Rectal smooth muscle tissue (tissue), 1 donor: ENCODE data around the gene PADI6.
"Not testable (repeated sequence)": the region's sequence is repeated elsewhere in the genome, so short reads cannot be mapped to it uniquely, and the experiment has no call there.

Source experiments
- H3K27ac ChIP-seq: one replicate; pipeline ENCODE4 v1.7.0; 2013; ENCODE audit warnings: low read depth, low read length, inconsistent platforms
- H3K27me3 ChIP-seq: one replicate; pipeline ENCODE4 v1.7.0; 2013; ENCODE audit warnings: low read length; ENCODE audit not compliant: control insufficient read depth, insufficient read depth
- H3K36me3 ChIP-seq: one replicate; pipeline ENCODE4 v1.7.0; 2013; ENCODE audit warnings: low read length; ENCODE audit not compliant: control insufficient read depth, insufficient read depth
- H3K4me1 ChIP-seq: one replicate; pipeline ENCODE4 v1.7.0; 2013; ENCODE audit warnings: low read length; ENCODE audit not compliant: control insufficient read depth, insufficient read depth
- H3K4me3 ChIP-seq: one replicate; pipeline ENCODE4 v1.7.0; 2013; ENCODE audit warnings: low read length
- H3K9ac ChIP-seq: one replicate; pipeline ENCODE4 v1.7.0; 2013; ENCODE audit warnings: low read length

The PADI6 gene

DNA sequence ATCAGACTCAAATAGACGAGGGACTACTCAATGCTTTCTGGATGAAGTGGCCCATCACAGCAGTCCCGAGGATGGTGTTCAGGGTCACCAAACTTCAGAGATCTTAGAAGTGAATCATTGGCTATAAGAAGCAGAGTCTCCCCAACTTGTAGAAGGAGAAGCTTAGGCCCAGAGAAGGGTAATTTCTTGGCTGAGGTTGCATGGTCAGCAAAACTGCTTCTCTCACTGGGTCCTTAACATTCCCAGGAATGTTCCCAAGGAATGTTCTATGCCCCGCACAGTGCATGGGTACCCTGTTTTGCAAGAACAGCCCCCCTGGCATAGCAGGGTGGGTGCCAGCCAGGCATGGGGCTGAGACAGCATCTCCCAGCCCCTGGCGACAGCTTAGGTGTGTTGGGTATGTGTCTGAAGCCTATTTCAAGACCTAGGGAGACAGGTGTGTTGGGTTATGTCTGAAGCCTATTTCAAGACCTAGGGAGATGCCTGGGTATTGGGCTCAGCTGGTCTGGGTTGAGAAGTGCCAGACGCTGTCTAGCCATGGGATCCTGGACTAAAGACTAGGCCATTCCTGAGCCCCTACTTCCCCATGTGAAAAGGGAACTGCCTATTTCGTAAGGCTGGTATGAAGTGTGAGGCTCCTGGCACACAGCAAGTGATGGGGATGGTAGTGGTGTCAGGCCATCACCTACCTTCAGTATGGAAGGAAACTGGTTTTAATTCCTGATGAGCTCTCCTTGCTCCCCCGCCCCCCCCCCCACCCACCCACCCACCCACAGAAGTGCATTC is 26.1 kb downstream of the PADI6 start:
- H3K9ac ChIP-seq = no peak overlapping the region
- H3K4me3 ChIP-seq = no peak overlapping the region
- no peaks in the 10 kb centered on the region for H3K36me3 ChIP-seq
- no peak overlapping the region for H3K27ac ChIP-seq
- H3K4me1 ChIP-seq = no peaks in the 10 kb centered on the region
- no peaks in the 10 kb centered on the region for H3K27me3 ChIP-seq

DNA sequence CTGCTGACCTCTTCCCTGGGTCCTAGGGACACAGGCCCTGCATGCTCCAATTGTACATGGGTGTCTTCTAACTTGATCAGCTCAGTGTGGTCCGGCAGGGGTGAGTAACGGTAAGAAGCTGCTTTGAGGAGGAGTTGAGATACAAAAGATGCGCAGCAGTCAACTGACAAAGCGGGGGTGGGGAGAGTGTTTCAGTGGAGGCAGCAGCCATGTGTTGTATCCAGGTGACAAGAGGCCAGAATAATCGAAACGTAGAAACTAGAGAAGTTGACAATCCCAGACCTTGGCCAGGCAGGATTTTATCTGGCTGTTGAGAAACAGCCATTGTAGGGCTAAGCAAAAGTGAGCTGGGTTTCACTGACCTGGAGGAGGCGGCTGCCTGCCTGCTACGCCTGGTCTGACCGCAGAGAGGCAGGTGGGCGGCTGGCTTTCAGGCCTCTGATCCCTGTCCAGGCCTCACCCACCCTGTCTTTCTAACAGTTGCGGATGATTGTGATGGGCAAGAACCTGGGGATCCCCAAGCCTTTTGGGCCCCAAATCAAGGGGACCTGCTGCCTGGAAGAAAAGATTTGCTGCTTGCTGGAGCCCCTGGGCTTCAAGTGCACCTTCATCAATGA is 28.8 kb downstream of the PADI6 start:
- H3K36me3 ChIP-seq = no peaks in the 10 kb centered on the region
- H3K27ac ChIP-seq = no peak overlapping the region

DNA sequence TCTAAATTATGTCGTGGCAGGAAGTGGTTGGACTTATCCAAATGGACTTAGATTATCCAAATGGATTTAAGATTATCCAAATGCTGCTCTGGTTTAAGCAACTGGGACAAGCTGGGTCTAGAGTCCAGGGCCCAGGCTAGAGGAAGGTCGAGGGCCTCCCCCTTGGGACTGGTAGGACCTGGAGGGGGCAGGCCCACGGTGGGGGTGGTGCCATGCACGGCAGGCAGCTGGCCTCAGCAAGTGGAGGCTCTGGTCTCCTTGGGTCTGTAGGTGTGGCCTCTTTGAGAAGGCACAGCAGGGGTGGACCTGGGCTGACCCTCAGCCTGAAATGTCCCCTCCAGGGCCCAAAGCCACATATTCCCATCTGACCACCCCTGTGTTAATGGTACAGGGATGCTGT is 29.8 kb downstream of the PADI6 start:
- Histone ChIP-seq H3K4me3 (no peak overlapping the region), H3K27ac (no peak overlapping the region), H3K27me3 (no peaks in the 10 kb centered on the region), H3K9ac (no peak overlapping the region), H3K4me1 (no peaks in the 10 kb centered on the region), H3K36me3 (no peaks in the 10 kb centered on the region)

More for the DNA sequence above, 28.8 kb downstream of the PADI6 start:
- H3K27me3 ChIP-seq = no peaks in the 10 kb centered on the region
- no peak overlapping the region for H3K4me3 ChIP-seq
- no peak overlapping the region for H3K9ac ChIP-seq
- H3K4me1 ChIP-seq = no peaks in the 10 kb centered on the region

DNA sequence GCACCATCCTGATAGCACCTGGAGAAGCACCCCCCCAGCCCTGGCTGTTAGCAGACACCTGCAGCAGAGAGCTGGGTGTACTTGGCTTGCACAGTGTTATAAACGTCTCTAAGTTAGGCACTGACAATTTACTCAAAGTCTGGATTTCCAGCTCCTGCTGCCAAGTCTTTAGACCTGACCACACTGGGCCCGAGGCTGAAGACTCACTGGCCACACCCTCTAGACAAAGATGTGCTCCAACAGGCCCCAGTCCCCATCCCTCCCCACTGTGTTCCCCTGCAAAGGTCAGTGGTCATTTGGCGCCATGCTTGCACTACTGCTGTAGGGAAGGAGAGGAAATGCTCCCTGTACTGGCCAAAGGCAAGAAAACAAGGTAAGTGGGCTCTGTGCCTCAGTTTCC is 31.1 kb downstream of the PADI6 start:
- H3K27ac ChIP-seq = no peak overlapping the region
- H3K4me3 ChIP-seq = no peak overlapping the region
- H3K36me3 ChIP-seq = peaks cover under 1% of the 10 kb centered on the region
- no peaks in the 10 kb centered on the region for H3K4me1 ChIP-seq
- no peak overlapping the region for H3K9ac ChIP-seq
- no peaks in the 10 kb centered on the region for H3K27me3 ChIP-seq

DNA sequence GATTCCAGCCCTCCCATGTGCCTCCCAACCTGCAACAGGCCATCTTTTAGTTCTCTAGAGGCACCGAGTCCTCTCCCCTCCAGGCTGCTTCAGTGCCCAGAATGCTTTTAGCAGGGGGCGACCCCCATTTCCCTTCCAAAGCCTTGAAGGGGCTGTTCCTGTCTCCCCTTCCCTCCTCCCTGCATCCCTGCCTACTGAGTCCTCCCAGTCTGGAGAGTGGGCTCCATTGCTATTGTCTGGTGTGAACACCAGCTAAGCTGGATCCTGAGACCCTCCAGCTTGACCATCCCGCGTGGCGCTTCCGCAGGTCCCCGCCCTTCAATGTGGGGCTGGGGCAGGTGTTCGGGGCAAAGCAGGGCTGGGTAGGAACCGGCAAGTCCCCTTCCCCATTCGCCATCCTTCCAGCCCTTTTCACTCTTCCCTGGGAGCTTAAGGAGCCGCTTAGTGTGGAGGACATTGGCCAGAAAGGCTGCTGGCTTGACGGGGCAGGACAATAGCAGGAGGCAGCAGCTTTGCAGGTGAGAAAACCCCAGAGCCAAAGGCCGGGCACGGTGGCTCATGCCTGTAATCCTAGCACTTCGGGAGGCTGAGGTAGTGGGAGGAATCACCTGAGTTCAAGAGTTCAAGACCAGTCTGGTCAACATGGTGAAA is 32.2 kb downstream of the PADI6 start:
- no peak overlapping the region for H3K4me3 ChIP-seq
- peaks cover 7% of the 10 kb centered on the region for H3K36me3 ChIP-seq
- H3K9ac ChIP-seq = no peak overlapping the region
- H3K27ac ChIP-seq = no peak overlapping the region
- H3K4me1 ChIP-seq = no peaks in the 10 kb centered on the region
- no peaks in the 10 kb centered on the region for H3K27me3 ChIP-seq

DNA sequence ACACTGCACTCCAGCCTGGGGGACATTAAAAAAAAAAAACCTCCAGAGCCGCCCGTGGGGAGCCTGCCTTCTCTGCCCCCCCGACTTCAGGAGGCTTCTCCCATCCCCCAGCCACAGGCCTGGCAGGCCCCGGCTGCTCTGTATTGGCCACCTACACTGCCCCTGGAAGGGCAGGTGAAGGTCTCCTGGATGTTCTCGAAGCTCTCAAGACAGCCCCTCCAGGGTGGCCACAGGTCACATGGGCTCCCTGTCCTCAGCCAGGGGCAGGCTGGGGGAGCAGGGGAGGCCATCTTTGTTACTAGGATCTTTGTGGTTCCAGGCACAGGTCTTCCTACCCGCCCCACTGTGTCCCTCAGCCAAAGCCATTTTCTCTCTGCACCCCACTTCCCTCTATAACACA is 32.8 kb downstream of the PADI6 start:
- Histone ChIP-seq H3K27me3 (no peaks in the 10 kb centered on the region), H3K36me3 (peaks cover 14% of the 10 kb centered on the region), H3K27ac (no peak overlapping the region), H3K4me3 (no peak overlapping the region), H3K9ac (no peak overlapping the region), H3K4me1 (no peaks in the 10 kb centered on the region)

DNA sequence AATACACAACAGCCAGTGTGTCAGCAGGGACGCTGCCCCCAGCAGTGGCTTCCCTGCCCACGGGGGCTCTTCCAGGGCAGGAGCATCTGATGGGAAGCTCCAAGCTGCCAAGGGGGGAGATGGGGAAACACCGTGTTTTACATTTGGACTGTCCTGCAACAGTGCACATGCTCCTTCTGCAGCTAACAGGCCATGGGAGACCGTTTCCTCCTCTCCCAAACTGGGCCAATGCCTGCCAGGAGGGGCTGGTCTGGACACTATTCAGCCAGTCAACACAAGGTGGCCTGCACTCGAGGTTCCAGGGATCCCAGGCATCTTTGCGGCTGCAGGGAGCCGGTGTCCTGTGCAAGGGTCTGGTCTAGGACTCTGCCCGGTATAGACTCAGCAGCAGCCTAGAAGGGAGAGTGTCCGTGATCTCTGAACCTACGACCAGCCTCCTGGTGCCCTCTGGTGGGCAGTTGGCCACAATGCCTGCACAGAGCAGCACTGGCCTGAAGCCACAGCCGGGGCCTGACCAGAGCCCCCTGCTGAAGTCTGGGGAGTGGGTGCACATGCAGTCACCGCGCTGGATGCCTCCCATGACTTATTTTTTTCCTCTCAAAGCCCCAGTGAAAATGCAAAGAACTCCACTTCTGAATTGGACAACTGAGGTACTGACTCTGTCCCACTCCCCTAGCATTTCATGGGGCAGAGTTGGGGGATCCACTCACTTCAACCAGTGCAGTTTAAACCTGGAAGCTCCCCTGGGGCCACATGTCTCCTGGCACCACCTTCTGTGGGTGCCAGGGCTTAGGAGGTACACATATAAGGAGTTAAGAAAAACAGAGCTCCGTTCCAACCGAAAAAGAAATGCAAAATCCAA is 34.1 kb downstream of the PADI6 start:
- no peaks in the 10 kb centered on the region for H3K4me1 ChIP-seq
- H3K4me3 ChIP-seq = no peak overlapping the region
- no peaks in the 10 kb centered on the region for H3K27me3 ChIP-seq
- no peak overlapping the region for H3K27ac ChIP-seq
- H3K9ac ChIP-seq = no peak overlapping the region
- peaks cover 22% of the 10 kb centered on the region for H3K36me3 ChIP-seq

DNA sequence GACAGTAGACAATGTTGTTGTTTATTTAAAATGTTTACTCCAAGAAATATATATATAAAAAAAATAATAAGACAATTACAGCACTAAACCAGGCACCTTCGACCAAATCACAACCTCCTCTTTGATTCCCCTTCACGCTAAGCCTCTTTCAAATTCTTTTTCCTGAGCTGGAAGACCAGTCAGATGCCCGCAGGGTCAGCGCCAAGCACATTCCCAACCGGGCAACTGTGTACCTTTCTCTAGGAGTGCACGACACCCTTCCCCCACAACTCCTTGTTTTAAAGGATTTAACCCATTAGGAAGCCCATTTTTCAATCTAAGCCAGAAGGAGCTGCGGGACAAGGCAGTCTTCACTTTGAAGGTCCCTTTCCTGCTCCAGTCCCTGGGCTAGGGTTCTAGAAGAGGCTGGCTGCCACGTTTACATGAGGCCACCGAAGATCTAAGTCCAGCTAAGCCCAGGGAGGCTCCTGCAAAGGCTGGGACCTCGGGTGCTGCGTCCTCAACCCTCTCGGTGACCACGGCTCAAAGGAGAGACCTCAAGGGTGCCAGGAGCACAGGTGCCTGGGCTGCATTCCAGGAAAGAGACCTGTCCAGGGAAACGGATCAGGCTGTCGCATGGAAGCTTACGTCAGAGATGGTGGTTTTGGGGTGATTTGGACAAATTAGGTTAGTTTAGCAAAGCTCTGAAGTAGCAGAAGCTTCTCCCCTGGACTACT is 34.9 kb downstream of the PADI6 start:
- peaks cover 23% of the 10 kb centered on the region for H3K36me3 ChIP-seq
- not testable (repeated sequence) for H3K9ac ChIP-seq, H3K27me3 ChIP-seq, H3K4me3 ChIP-seq, H3K27ac ChIP-seq, H3K4me1 ChIP-seq

DNA sequence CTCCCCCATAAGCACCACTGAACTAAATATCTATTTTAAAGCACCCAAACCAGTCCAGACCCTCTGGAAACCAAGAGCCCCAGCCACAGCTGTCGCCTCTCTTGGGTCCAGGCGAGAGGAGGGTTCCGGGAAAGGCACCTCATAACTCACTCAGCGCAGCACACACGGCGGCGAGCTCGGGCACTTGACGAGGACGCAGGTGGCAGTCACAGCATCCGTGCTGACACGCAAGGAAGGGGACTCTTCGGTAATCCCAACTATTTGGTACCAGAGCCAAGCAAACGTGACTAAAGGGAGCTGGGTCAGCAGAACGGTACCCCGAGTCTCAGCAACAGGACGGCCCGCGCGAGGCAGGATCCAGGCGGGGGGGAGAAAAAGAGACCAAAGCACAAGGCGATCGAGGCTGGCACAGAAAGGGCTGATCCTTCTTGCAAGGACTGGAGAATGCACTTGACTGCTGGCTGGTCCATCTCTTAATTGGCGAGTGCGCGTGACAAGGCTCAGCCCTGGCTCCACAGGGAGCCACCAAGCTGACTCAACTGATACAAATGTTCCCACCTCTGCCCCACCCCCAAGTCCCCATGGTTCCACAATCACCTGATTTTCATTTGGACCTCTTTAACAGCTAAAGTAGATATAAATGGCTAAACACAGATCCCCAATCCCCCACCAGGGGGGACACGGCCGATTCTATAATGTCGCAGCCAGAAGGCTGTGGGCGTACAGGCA is 36.0 kb downstream of the PADI6 start:
- H3K27me3 ChIP-seq, H3K9ac ChIP-seq, H3K4me3 ChIP-seq, H3K27ac ChIP-seq, H3K4me1 ChIP-seq: not testable (repeated sequence)
- peaks cover 33% of the 10 kb centered on the region for H3K36me3 ChIP-seq

DNA sequence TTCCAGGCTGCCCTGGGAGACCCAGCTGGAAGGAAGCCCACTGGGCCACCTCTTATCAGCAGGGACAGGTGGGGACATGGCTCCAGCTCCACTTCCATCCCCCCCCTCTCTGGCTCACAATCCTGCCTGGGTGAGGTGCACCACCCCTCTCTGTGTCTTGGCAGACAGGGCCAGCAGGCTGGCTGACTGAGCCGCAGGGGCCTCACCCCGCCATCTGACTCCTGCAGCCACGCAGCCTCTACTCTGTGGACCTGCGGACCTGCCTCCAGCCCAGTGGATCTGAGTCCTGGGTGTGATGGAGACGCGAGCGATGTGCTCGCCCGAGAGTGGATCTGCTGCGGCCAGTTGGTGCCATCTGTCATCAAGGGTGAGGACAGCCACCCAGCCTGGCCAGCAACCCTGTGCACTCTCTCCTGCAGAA is 37.4 kb downstream of the PADI6 start:
- no peaks in the 10 kb centered on the region for H3K27me3 ChIP-seq
- H3K4me1 ChIP-seq = no peaks in the 10 kb centered on the region
- H3K4me3 ChIP-seq = no peak overlapping the region
- peaks cover 40% of the 10 kb centered on the region for H3K36me3 ChIP-seq
- H3K27ac ChIP-seq = no peak overlapping the region
- H3K9ac ChIP-seq = no peak overlapping the region

DNA sequence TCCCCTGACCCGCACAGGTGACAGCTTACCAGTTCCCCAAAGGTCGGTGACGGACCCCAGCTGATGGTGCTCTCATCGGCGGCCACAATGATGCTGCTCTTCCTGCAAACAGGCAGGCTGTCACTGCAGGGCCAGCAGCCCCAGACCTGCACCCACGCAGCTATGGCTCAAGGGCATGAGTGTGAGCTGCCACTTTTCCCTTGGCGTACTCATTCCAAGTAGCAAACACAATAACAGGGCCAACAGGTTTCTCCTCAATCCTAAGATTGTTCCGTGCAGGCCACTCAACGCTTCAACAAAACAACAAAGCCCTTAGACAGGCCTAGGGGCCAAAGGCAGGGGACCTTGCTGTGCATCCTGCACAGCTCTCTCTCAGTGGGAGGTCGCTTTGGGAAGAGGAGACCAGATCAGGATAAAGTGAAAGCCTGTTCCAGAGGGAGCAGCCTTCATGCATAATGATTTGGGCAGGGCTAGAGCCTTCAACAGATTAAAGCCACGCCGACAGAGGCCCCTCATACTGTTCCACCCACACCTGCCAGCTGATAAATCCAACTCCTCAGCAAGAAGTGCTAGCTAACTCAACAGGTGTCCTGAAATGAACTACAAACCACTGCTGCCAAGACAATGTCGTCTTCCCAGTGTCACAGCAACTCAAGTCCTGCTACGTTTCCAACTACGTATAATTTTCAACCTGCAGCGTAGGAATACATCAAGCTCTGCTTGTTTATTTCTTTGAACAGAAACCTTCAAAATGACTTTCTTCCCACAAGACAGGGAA is 40.3 kb downstream of the PADI6 start:
- H3K27me3 ChIP-seq = no peaks in the 10 kb centered on the region
- no peak overlapping the region for H3K27ac ChIP-seq
- H3K4me1 ChIP-seq = no peaks in the 10 kb centered on the region
- H3K4me3 ChIP-seq = no peak overlapping the region
- no peak overlapping the region for H3K9ac ChIP-seq
- H3K36me3 ChIP-seq = peaks cover 58% of the 10 kb centered on the region
